HG03108 (cell line): Measurements from ENCODE around the gene MBOAT7.

Experiments used
- ATAC-seq: cut with Tn5 transposase; IDR thresholded peaks from one replicate; pipeline ENCODE4 v1.9.1; 2021; ENCODE audit warnings: moderate library complexity; ENCODE audit not compliant: unreplicated experiment

Gene MBOAT7

GRCh38 chr19:54165222-54165621, 24.2 kb downstream of the MBOAT7 start:
- no peak for ATAC-seq

GRCh38 chr19:54164369-54165068, 24.9 kb downstream of the MBOAT7 start:
- ATAC-seq: no peak

- ATAC-seq: no peak
Observed at GRCh38 chr19:54162884-54163283, 26.5 kb downstream of the MBOAT7 start.

- ATAC-seq: no peak
Observed at GRCh38 chr19:54162241-54162805, 27.1 kb downstream of the MBOAT7 start.

- no peak for ATAC-seq
Observed at GRCh38 chr19:54160854-54161253, 28.5 kb downstream of the MBOAT7 start.

GRCh38 chr19:54160182-54160811, 29.1 kb downstream of the MBOAT7 start:
- ATAC-seq: no peak

- ATAC-seq: peak; percentile 90
Observed at GRCh38 chr19:54159352-54160181, 29.8 kb downstream of the MBOAT7 start, which contains the start of gene LENG1. TSS of gene LENG1 (minus strand) at chr19:54159721. CDS start at chr19:54159695, 26 bp downstream.

- no peak for ATAC-seq
Observed at GRCh38 chr19:54158812-54159351, 30.5 kb downstream of the MBOAT7 start.

GRCh38 chr19:54156953-54157352, 32.4 kb downstream of the MBOAT7 start:
- ATAC-seq: no peak

GRCh38 chr19:54156490-54156889, 32.9 kb downstream of the MBOAT7 start:
- ATAC-seq: no peak

- ATAC-seq: no peak
Observed at GRCh38 chr19:54155694-54156093, 33.7 kb downstream of the MBOAT7 start.

- no peak for ATAC-seq
Observed at GRCh38 chr19:54154603-54155345, 34.6 kb downstream of the MBOAT7 start.

GRCh38 chr19:54153731-54154326, 35.6 kb downstream of the MBOAT7 start:
- no peak for ATAC-seq

GRCh38 chr19:54152878-54153524, 36.4 kb downstream of the MBOAT7 start:
- no peak for ATAC-seq

- no peak for ATAC-seq
Observed at GRCh38 chr19:54152267-54152666, 37.1 kb downstream of the MBOAT7 start.

GRCh38 chr19:54151362-54152035, 37.9 kb downstream of the MBOAT7 start:
- no peak for ATAC-seq

GRCh38 chr19:54149021-54149812, 40.2 kb downstream of the MBOAT7 start:
- ATAC-seq: no peak

- ATAC-seq: no peak
Observed at GRCh38 chr19:54148158-54148557, 41.2 kb downstream of the MBOAT7 start.
